Neural crest cell (in vitro differentiated cells): ENCODE measurements around the gene SLC9A4. TPM values are rescaled to one million over a fixed set of nuclear protein-coding genes. Genes with fewer than 3 reads are reported as not detected.

ENCODE experiments used
- DNase-seq: peaks from one replicate; pipeline ENCODE4 v3.0.0; 2021; ENCODE audit warnings: low read depth, mixed read lengths, low spot score
- H3K27ac Mint-ChIP-seq: one replicate; pipeline ENCODE4 v1.8.0; 2021; ENCODE audit warnings: mild to moderate bottlenecking, mixed read lengths; ENCODE audit not compliant: unreplicated experiment
- H3K27me3 Mint-ChIP-seq: 2 replicates; pipeline ENCODE4 v1.8.0; 2021; ENCODE audit warnings: low read depth, mild to moderate bottlenecking, mixed read lengths
- H3K36me3 Mint-ChIP-seq: 2 replicates; pipeline ENCODE4 v1.8.0; 2021; ENCODE audit warnings: low read depth, mild to moderate bottlenecking, mixed read lengths
- H3K4me1 Mint-ChIP-seq: 2 replicates; pipeline ENCODE4 v1.8.0; 2021; ENCODE audit warnings: mixed read lengths
- H3K4me3 Mint-ChIP-seq: one replicate; pipeline ENCODE4 v1.8.0; 2021; ENCODE audit warnings: mild to moderate bottlenecking, mixed read lengths
- H3K9me3 Mint-ChIP-seq: 2 replicates; pipeline ENCODE4 v1.8.0; 2021; ENCODE audit warnings: mixed read lengths
- microRNA-seq: library from miRNA; unstranded; fragments of <30 nt; microRNA quantifications from one replicate; pipeline ENCODE4, GENCODE V29; 2020
- total RNA-seq: library from RNA; stranded (reverse); gene quantifications from 2 replicates; pipeline ENCODE4 v1.2.1, GENCODE V29; 2021
- TF ChIP-seq, protein P1 (sequence below): fragments of 200-600 bp; sonication (generic); conservative IDR thresholded peaks from 2 replicates; pipeline ENCODE4 v1.5.0; 2021; ENCODE audit warnings: antibody characterized with exemption, mild to moderate bottlenecking

The SLC9A4 gene
- total RNA-seq, 1 donor from 2014 or later = not detected

- H3K9me3 Mint-ChIP-seq = peaks cover 20% of the 10 kb centered on the region
- H3K27ac Mint-ChIP-seq = no peak overlapping the region
- no peaks in the 10 kb centered on the region for H3K27me3 Mint-ChIP-seq
- DNase-seq = no peak
- TF ChIP-seq, protein P1, sequence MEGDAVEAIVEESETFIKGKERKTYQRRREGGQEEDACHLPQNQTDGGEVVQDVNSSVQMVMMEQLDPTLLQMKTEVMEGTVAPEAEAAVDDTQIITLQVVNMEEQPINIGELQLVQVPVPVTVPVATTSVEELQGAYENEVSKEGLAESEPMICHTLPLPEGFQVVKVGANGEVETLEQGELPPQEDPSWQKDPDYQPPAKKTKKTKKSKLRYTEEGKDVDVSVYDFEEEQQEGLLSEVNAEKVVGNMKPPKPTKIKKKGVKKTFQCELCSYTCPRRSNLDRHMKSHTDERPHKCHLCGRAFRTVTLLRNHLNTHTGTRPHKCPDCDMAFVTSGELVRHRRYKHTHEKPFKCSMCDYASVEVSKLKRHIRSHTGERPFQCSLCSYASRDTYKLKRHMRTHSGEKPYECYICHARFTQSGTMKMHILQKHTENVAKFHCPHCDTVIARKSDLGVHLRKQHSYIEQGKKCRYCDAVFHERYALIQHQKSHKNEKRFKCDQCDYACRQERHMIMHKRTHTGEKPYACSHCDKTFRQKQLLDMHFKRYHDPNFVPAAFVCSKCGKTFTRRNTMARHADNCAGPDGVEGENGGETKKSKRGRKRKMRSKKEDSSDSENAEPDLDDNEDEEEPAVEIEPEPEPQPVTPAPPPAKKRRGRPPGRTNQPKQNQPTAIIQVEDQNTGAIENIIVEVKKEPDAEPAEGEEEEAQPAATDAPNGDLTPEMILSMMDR = no peak
- H3K36me3 Mint-ChIP-seq = peaks cover 2% of the 10 kb centered on the region
- no peaks in the 10 kb centered on the region for H3K4me1 Mint-ChIP-seq
- H3K4me3 Mint-ChIP-seq = no peak overlapping the region
Measured at GRCh38 chr2:102575888-102576287, 102.9 kb downstream of the SLC9A4 start.

DNA sequence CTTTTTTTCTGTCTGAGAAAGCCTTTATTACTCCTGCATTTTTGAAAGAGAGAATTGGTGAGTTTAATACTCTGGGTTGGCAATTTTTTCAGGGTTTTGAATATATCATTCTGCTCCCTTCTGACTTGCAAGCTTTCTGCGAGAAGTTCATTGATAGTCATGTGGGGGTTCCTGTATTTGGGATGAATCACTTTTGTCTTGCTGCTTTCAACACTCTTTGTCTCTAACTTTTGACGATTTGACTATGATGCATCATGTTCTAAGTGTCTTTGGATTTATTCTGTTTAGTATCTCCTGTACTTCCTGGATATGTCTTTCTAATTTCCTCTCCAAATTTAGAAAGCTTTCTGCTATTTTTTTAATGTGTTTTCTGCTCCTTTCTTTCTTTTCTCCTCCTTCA, 105.3 kb downstream of the SLC9A4 start:
- no peaks in the 10 kb centered on the region for H3K27me3 Mint-ChIP-seq
- peaks cover 2% of the 10 kb centered on the region for H3K36me3 Mint-ChIP-seq
- DNase-seq = no peak
- peaks cover 17% of the 10 kb centered on the region for H3K9me3 Mint-ChIP-seq
- TF ChIP-seq, protein P1 = no peak
- H3K27ac Mint-ChIP-seq = no peak overlapping the region
- H3K4me3 Mint-ChIP-seq = no peak overlapping the region
- H3K4me1 Mint-ChIP-seq = no peaks in the 10 kb centered on the region

GRCh38 chr2:102581911-102582310, 108.9 kb downstream of the SLC9A4 start:
- TF ChIP-seq, protein P1 = no peak
- no peak for DNase-seq
- peaks cover 8% of the 10 kb centered on the region for H3K9me3 Mint-ChIP-seq
- no peak overlapping the region for H3K27ac Mint-ChIP-seq
- H3K4me1 Mint-ChIP-seq = no peaks in the 10 kb centered on the region
- H3K36me3 Mint-ChIP-seq = no peaks in the 10 kb centered on the region
- H3K27me3 Mint-ChIP-seq = no peaks in the 10 kb centered on the region
- no peak overlapping the region for H3K4me3 Mint-ChIP-seq

GRCh38 chr2:102582845-102583244, 109.8 kb downstream of the SLC9A4 start:
- TF ChIP-seq, protein P1 = no peak
- Mint-ChIP-seq H3K4me1 (no peaks in the 10 kb centered on the region), H3K4me3 (no peak overlapping the region), H3K27ac (no peak overlapping the region), H3K36me3 (no peaks in the 10 kb centered on the region), H3K9me3 (peaks cover 4% of the 10 kb centered on the region), H3K27me3 (no peaks in the 10 kb centered on the region)
- DNase-seq = no peak

Small RNA genes lying within 50 kb of the gene (microRNA-seq; reads per million reads assigned to microRNA genes)
- gene MIR4772 = not detected

Other genes with a start within 250 kb of the SLC9A4 start
- gene IL1RL1, start 161.7 kb upstream of the SLC9A4 start, total RNA-seq = not detected in 2 replicates
- gene IL18R1, start 117.4 kb upstream of the SLC9A4 start, total RNA-seq = not detected in 2 replicates
- not detected in 2 replicates for gene IL18RAP, start 50.1 kb upstream of the SLC9A4 start, total RNA-seq
- gene SLC9A2, start 146.3 kb downstream of the SLC9A4 start, total RNA-seq = 0.09 TPM in 1 of 2 replicates, not detected in the other